SK-N-SH (cell line): ENCODE measurements around the gene BCAS4.

Experiments used
- CTCF ChIP-seq: fragments of 200-600 bp; sonication (generic); IDR thresholded peaks from 2 replicates; pipeline ENCODE4 v1.6.1; 2017; ENCODE audit warnings: antibody characterized with exemption, mild to moderate bottlenecking, moderate library complexity
- RAD21 ChIP-seq: IDR thresholded peaks from 2 replicates; pipeline ENCODE4 v1.6.1; 2012; ENCODE audit warnings: mild to moderate bottlenecking, low read length

DNA sequence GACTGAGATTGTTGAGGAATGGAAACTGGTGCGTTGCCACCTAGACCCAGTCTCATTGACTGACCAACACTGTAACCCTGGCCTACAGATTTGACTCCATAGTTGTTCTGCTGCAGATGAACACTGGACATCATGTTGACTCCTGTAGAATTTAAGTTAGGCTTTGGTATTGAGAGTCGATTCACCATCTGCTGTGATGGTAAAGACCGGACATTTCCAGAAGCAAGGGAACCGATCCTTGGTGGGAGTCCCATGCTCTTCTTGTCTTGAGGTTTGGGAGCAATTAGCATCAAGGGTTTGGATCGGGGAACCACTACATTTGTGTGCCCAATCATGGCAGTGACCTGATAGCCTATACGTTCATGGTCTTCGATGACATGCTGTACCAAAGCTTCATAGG is 98.8 kb downstream of the BCAS4 start:
- TF ChIP-seq CTCF (no peak), RAD21 (no peak)
